Tibial nerve (tissue), 4 donors: ENCODE results near the gene CXXC1. TPM values are rescaled to one million over a fixed set of nuclear protein-coding genes. Genes with fewer than 3 reads are reported as not detected.

Source experiments
- DNase-seq, 2 donors: peaks; one replicate each; pipeline ENCODE4 v3.0.0-alpha.2; 2019; ENCODE audit warnings: low spot score in 2 of 2
- H3K27ac ChIP-seq, 4 donors: fragments of 200-600 bp; sonication (generic) in 3 of 4; one replicate each; pipeline ENCODE4 v1.5.1; 2017 to 2019; ENCODE audit warnings: mild to moderate bottlenecking in 1 of 4
- H3K27me3 ChIP-seq, 2 donors: fragments of 200-600 bp; sonication (generic) in 1 of 2; one replicate each; pipeline versions ENCODE4 v1.5.1 to v1.6.0; 2017 to 2019
- H3K36me3 ChIP-seq, 3 donors: fragments of 200-600 bp; sonication (generic); one replicate each; pipeline ENCODE4 v1.5.1; 2018 to 2019
- H3K4me1 ChIP-seq, 4 donors: fragments of 200-600 bp; sonication (generic) in 3 of 4; one replicate each; pipeline ENCODE4 v1.5.1; 2017 to 2019
- H3K4me3 ChIP-seq, 4 donors: fragments of 200-600 bp; sonication (generic) in 3 of 4; one replicate each; pipeline ENCODE4 v1.5.1; 2017 to 2019; ENCODE audit warnings: mild to moderate bottlenecking in 1 of 4, moderate library complexity in 1 of 4
- H3K9me3 ChIP-seq, 4 donors: fragments of 200-600 bp; sonication (generic) in 3 of 4; one replicate each; pipeline ENCODE4 v1.5.1; 2017 to 2019
- CTCF ChIP-seq, 5 experiments: fragments of 200-600 bp in 3 of 5; fragments of 450-650 bp in 2 of 5; sonication (generic) in 3 of 5; IDR thresholded peaks; one replicate each; pipeline ENCODE4 v1.5.1; 2016 to 2019; ENCODE audit warnings: antibody characterized with exemption in 5 of 5, mild to moderate bottlenecking in 3 of 5, moderate library complexity in 2 of 5
- EP300 ChIP-seq, 2 donors: sonication (generic); formaldehyde crosslinking; IDR thresholded peaks; one replicate each; pipeline ENCODE4 v1.6.1; 2017; ENCODE audit warnings: antibody characterized with exemption in 2 of 2, mild to moderate bottlenecking in 1 of 2
- POLR2A ChIP-seq, 2 donors: fragments of 450-650 bp; IDR thresholded peaks; one replicate each; pipeline ENCODE4 v1.6.1; 2017; ENCODE audit warnings: antibody characterized with exemption in 2 of 2, mild to moderate bottlenecking in 2 of 2, moderate library complexity in 2 of 2
- WGBS, 2 donors: methylation state at CpG; one replicate each; pipeline ENCODE4 v1.1.5; 2018; 5-methylcytosine and 5-hydroxymethylcytosine counted together
- total RNA-seq, 4 donors: library from RNA; depleted of rRNA; stranded (reverse); fragments of >200 nt; gene quantifications; one replicate each; pipeline ENCODE4 v1.1.0, GENCODE V29; 2016

The CXXC1 gene
- total RNA-seq, 4 donors from 2014 or later = 73.9 to 131 (median 81.6) TPM

- Histone ChIP-seq H3K4me1 (peaks cover 0 to 18% (median 3%) of the 10 kb centered on the region in 4 donors), H3K36me3 (no peaks in the 10 kb centered on the region), H3K27ac (peak overlapping the region in 1 of 4 donors; percentile 62), H3K27me3 (peaks cover 0 to 11% of the 10 kb centered on the region in 2 donors), H3K4me3 (peak overlapping the region; percentile 24 to 70 (median 49)), H3K9me3 (no peaks in the 10 kb centered on the region)
- 1 to 4% methylated on average over 8 of the region's 8 CpGs for whole genome bisulfite sequencing, 2 donors
- TF ChIP-seq POLR2A (IDR thresholded peaks at IDR 0.05) = no peak
- TF ChIP-seq CTCF (IDR thresholded peaks at IDR 0.05) = no peak
- no peak for DNase-seq
Measured at GRCh38 chr18:50307400-50307737, 19.9 kb upstream of the CXXC1 start.

GRCh38 chr18:50306944-50307343 lies 19.5 kb upstream of the CXXC1 start:
- TF ChIP-seq CTCF (IDR thresholded peaks at IDR 0.05) (no peak), EP300 (IDR thresholded peaks at IDR 0.05) (no peak), POLR2A (IDR thresholded peaks at IDR 0.05) (no peak)
- DNase-seq = no peak
- H3K27ac ChIP-seq = no peak overlapping the region
- H3K27me3 ChIP-seq = peaks cover 0 to 11% of the 10 kb centered on the region in 2 donors
- H3K36me3 ChIP-seq = no peaks in the 10 kb centered on the region
- peak overlapping the region in 3 of 4 donors; percentile 24 to 54 (median 44) for H3K4me3 ChIP-seq
- peaks cover 0 to 18% (median 3%) of the 10 kb centered on the region in 4 donors for H3K4me1 ChIP-seq
- H3K9me3 ChIP-seq = no peaks in the 10 kb centered on the region
- WGBS, 2 donors = 63 to 74% methylated on average over 8 of the region's 8 CpGs

GRCh38 chr18:50301074-50301473 lies 13.6 kb upstream of the CXXC1 start:
- no peak for TF ChIP-seq POLR2A (IDR thresholded peaks at IDR 0.05)
- TF ChIP-seq EP300 (IDR thresholded peaks at IDR 0.05) = no peak
- TF ChIP-seq CTCF (IDR thresholded peaks at IDR 0.05) = no peak
- Histone ChIP-seq H3K4me1 (peaks cover 0 to 14% (median 4%) of the 10 kb centered on the region in 4 donors), H3K4me3 (no peak overlapping the region), H3K36me3 (no peaks in the 10 kb centered on the region), H3K27me3 (peaks cover 0 to 28% of the 10 kb centered on the region in 2 donors), H3K27ac (no peak overlapping the region), H3K9me3 (no peaks in the 10 kb centered on the region)
- 58 to 62% methylated on average over 5 of the region's 5 CpGs for WGBS, 2 donors
- DNase-seq = no peak

GRCh38 chr18:50299626-50300388 lies 12.3 kb upstream of the CXXC1 start:
- no peak for DNase-seq
- no peak for TF ChIP-seq CTCF (IDR thresholded peaks at IDR 0.05)
- TF ChIP-seq POLR2A (IDR thresholded peaks at IDR 0.05) = no peak
- TF ChIP-seq EP300 (IDR thresholded peaks at IDR 0.05) = no peak

GRCh38 chr18:50298443-50299284 lies 11.2 kb upstream of the CXXC1 start:
- TF ChIP-seq CTCF (IDR thresholded peaks at IDR 0.05) (no peak), EP300 (IDR thresholded peaks at IDR 0.05) (no peak), POLR2A (IDR thresholded peaks at IDR 0.05) (no peak)
- no peaks in the 10 kb centered on the region for H3K36me3 ChIP-seq
- H3K4me1 ChIP-seq = peaks cover 0 to 14% (median 4%) of the 10 kb centered on the region in 4 donors
- H3K4me3 ChIP-seq = peak overlapping the region; percentile 19 to 53 (median 26)
- H3K27ac ChIP-seq = no peak overlapping the region
- peaks cover 0 to 20% of the 10 kb centered on the region in 2 donors for H3K27me3 ChIP-seq
- DNase-seq = no peak
- WGBS, 2 donors = 31 to 33% methylated on average over 26 to 33 of the region's 49 CpGs
- H3K9me3 ChIP-seq = no peaks in the 10 kb centered on the region

More at GRCh38 chr18:50299626-50300388, 12.3 kb upstream of the CXXC1 start:
- Histone ChIP-seq H3K36me3 (no peaks in the 10 kb centered on the region), H3K4me3 (no peak overlapping the region), H3K27me3 (peaks cover 0 to 28% of the 10 kb centered on the region in 2 donors), H3K9me3 (no peaks in the 10 kb centered on the region), H3K27ac (no peak overlapping the region), H3K4me1 (peaks cover 0 to 14% (median 4%) of the 10 kb centered on the region in 4 donors)
- 62 to 70% methylated on average over 7 of the region's 7 CpGs for WGBS, 2 donors
